Measurements from ENCODE around the gene IL22RA1. TPM values are rescaled to one million over a fixed set of nuclear protein-coding genes. Genes with fewer than 3 reads are reported as not detected.

IL22RA1 gene
- total RNA-seq, 1 experiment from 2014 or later, result 0.13 TPM

- H4K20me1 ChIP-seq (ENCODE audit: control insufficient read depth, insufficient read depth, insufficient read length), result no peaks in the 10 kb centered on the region
- no peaks in the 10 kb centered on the region for H3K23me2 ChIP-seq (ENCODE audit: insufficient read length, low read depth, low read length, poor library complexity, severe bottlenecking)
- no peak overlapping the region for H2AFZ ChIP-seq (ENCODE audit: low read length)
- TF ChIP-seq, protein P1, sequence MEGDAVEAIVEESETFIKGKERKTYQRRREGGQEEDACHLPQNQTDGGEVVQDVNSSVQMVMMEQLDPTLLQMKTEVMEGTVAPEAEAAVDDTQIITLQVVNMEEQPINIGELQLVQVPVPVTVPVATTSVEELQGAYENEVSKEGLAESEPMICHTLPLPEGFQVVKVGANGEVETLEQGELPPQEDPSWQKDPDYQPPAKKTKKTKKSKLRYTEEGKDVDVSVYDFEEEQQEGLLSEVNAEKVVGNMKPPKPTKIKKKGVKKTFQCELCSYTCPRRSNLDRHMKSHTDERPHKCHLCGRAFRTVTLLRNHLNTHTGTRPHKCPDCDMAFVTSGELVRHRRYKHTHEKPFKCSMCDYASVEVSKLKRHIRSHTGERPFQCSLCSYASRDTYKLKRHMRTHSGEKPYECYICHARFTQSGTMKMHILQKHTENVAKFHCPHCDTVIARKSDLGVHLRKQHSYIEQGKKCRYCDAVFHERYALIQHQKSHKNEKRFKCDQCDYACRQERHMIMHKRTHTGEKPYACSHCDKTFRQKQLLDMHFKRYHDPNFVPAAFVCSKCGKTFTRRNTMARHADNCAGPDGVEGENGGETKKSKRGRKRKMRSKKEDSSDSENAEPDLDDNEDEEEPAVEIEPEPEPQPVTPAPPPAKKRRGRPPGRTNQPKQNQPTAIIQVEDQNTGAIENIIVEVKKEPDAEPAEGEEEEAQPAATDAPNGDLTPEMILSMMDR (conservative IDR thresholded peaks at IDR 0.05), result no peak
- no peak overlapping the region for H3K4ac ChIP-seq (ENCODE audit: low read depth, low read length)
- DNase-seq, result no peak
- H2BK12ac ChIP-seq (ENCODE audit: insufficient read length, low read depth, low read length), result no peak overlapping the region
- H3K56ac ChIP-seq (ENCODE audit: insufficient read length, low read depth, low read length), result no peak overlapping the region
- H3K27ac ChIP-seq (ENCODE audit: insufficient read length, low read depth, low read length), result no peak overlapping the region
- no peaks in the 10 kb centered on the region for H3K79me1 ChIP-seq (ENCODE audit: insufficient read depth, low read depth, low read length, poor library complexity, severe bottlenecking)
- Mint-ChIP-seq H3K27ac (peak overlapping the region in 2 of 3 experiments; percentile 40 to 53; a peak in 3 of 7 replicates), H3K4me3 (no peak overlapping the region), H3K9me3 (no peaks in the 10 kb centered on the region), H3K36me3 (ENCODE audit: insufficient read depth in 1 of 3, low read depth in 3 of 3) (no peaks in the 10 kb centered on the region), H3K4me1 (peaks cover 16 to 36% of the 10 kb centered on the region in 2 experiments), H3K27me3 (ENCODE audit: low read depth) (peaks cover 9% of the 10 kb centered on the region)
- H3K27me3 ChIP-seq (ENCODE audit: insufficient read depth, low read length), result no peaks in the 10 kb centered on the region
- no peak overlapping the region for H2BK120ac ChIP-seq (ENCODE audit: low read depth, low read length, poor library complexity, severe bottlenecking)
- H3K4me2 ChIP-seq (ENCODE audit: insufficient read depth, insufficient read length, low read length), result no peak overlapping the region
- H2BK15ac ChIP-seq (ENCODE audit: low read depth, low read length), result no peak overlapping the region
- H3K23ac ChIP-seq (ENCODE audit: insufficient read length, low read depth, low read length), result no peak overlapping the region
- no peak overlapping the region for H2BK20ac ChIP-seq (ENCODE audit: low read depth, low read length, poor library complexity, severe bottlenecking)
- WGBS (ENCODE audit: extremely low coverage, insufficient read length, low lambda C conversion rate), result no CpG with 5 or more reads among the region's 18 CpGs
- no peak overlapping the region for H2BK5ac ChIP-seq (ENCODE audit: insufficient read length, low read length)
- no peaks in the 10 kb centered on the region for H3K9me3 ChIP-seq (ENCODE audit: control insufficient read depth, low read depth, low read length)
- no peak overlapping the region for H3K9ac ChIP-seq (ENCODE audit: extremely low read depth, insufficient read length, low read length)
- no peaks in the 10 kb centered on the region for H3K79me2 ChIP-seq (ENCODE audit: insufficient read depth, low read length)
- H4K8ac ChIP-seq (replicated peaks; ENCODE audit: insufficient read length, low read depth, low read length), result no peak overlapping the region
- H4K91ac ChIP-seq (ENCODE audit: insufficient read length, low read depth, low read length), result no peak overlapping the region
- no peak overlapping the region for H2AK5ac ChIP-seq (ENCODE audit: insufficient read length, low read length)
- H3K18ac ChIP-seq (ENCODE audit: insufficient read length, low read depth, low read length), result no peak overlapping the region
- H4K5ac ChIP-seq (ENCODE audit: insufficient read length, low read depth, low read length), result no peak overlapping the region
- H3T11ph ChIP-seq (ENCODE audit: low read length), result no peak overlapping the region
- H3K4me1 ChIP-seq (ENCODE audit: insufficient read depth, low read length), result no peaks in the 10 kb centered on the region
- no peak overlapping the region for H3K14ac ChIP-seq (ENCODE audit: insufficient read depth, low read length)
Observed at GRCh38 chr1:24107462-24108138, 35.3 kb downstream of the IL22RA1 start.

Measured in H9 (cell line).